Activated naive CD4-positive, alpha-beta T cell treated with anti-CD3 and anti-CD28 coated beads, Interleukin-2, amount 10 ng/mL, durations not matched to agents 7 days and 5 days (primary cell): ENCODE data around the gene RSBN1L.

Experiments used
- CTCF ChIA-PET: fragments of 350-600 bp; sonication (Branson Sonifier 250); formaldehyde crosslinking; loops from one replicate; lab custom pipeline; 2021; ENCODE audit warnings: antibody characterized with exemption; lab: Charles Lee
- DNase-seq: peaks from one replicate; pipeline ENCODE4 v3.0.0-alpha.2; 2020
- H3K27ac Mint-ChIP-seq: one replicate; pipeline ENCODE4 v1.8.0; 2021; ENCODE audit warnings: mild to moderate bottlenecking, moderate library complexity, mixed read lengths
- H3K27me3 Mint-ChIP-seq: one replicate; pipeline ENCODE4 v1.8.0; 2021; ENCODE audit warnings: mild to moderate bottlenecking, mixed read lengths
- H3K36me3 Mint-ChIP-seq: one replicate; pipeline ENCODE4 v1.8.0; 2021; ENCODE audit warnings: mixed read lengths
- H3K4me1 Mint-ChIP-seq: one replicate; pipeline ENCODE4 v1.8.0; 2021; ENCODE audit warnings: mixed read lengths
- H3K4me3 Mint-ChIP-seq: one replicate; pipeline ENCODE4 v1.8.0; 2021; ENCODE audit warnings: mild to moderate bottlenecking, moderate library complexity, mixed read lengths
- H3K9me3 Mint-ChIP-seq: one replicate; pipeline ENCODE4 v1.8.0; 2021; ENCODE audit warnings: mixed read lengths

The RSBN1L gene

GRCh38 chr7:77665161-77665560 lies 31.1 kb upstream of the RSBN1L start:
- Mint-ChIP-seq H3K27me3 (peaks cover 4% of the 10 kb centered on the region), H3K27ac (no peak overlapping the region), H3K9me3 (no peaks in the 10 kb centered on the region), H3K4me1 (no peaks in the 10 kb centered on the region), H3K36me3 (no peaks in the 10 kb centered on the region), H3K4me3 (no peak overlapping the region)
- CTCF ChIA-PET = interaction anchor here (1.5 kb wide), 1 partner anchor 9 kb away, joined by 6 read pairs; no protein-coding TSS in a partner anchor
- DNase-seq = no peak

DNA sequence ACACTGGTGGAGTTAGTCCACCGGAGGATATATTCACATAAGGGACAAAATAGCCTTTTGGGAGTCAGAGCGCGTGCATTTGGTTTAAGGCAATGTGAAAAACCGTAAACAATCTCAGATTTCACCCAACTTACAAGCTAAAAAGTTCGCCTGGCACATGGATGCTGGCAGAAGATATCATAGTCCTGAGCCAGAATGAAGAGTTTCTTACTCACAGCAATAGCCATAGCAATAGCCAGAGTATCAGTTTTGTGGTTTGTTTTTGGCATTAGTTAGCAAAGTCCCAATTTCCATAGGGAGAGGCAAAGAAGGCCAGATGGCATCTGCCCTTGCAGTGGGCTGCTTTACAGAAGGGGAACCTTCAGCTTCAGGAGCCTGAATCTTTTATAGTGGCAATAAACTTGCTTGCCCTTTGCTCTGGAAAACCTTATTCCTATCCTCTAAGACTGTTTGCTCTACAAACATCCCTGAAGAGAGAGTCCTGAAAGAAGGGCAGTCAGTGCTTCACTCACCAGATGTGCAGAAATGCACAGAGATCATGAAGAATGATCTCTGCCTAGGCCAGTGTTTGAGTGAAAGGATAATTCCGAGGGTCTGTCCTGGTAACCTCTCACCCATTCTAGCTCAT lies 28.7 kb upstream of the RSBN1L start:
- Mint-ChIP-seq H3K27ac (no peak overlapping the region), H3K4me1 (no peaks in the 10 kb centered on the region), H3K36me3 (no peaks in the 10 kb centered on the region), H3K4me3 (no peak overlapping the region), H3K27me3 (peaks cover 4% of the 10 kb centered on the region), H3K9me3 (no peaks in the 10 kb centered on the region)
- CTCF ChIA-PET = interaction anchor here (0.8 to 1.3 kb wide), 3 partner anchors 9 to 30 kb away, joined by 3 read pairs; no protein-coding TSS in a partner anchor
- no peak for DNase-seq

DNA sequence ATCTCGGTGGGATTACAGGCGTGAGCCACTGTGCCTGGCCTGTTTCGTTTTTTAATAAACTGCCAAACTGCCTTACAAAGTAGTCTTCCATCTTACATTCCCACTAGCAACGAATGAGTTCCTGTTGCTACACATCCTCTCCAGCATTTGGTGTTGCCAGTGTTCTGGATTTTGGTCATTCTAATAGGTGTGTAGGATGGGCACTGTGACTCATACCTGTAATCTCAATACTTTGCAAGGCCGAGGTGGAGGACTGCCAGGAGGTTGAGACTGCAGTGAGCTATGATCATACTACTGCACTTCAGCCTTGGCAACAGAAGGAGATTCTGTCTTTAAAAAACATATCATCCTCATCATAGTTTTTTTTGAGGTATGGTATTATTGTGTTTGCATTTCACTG lies 21.4 kb upstream of the RSBN1L start:
- H3K9me3 Mint-ChIP-seq = no peaks in the 10 kb centered on the region
- H3K36me3 Mint-ChIP-seq = peaks cover 2% of the 10 kb centered on the region
- CTCF ChIA-PET = interaction anchor here (1.1 to 2.1 kb wide), 3 partner anchors 23 to 85 kb away, joined by 3 to 7 read pairs (median 7); no protein-coding TSS in a partner anchor
- H3K27me3 Mint-ChIP-seq = no peaks in the 10 kb centered on the region
- H3K4me3 Mint-ChIP-seq = no peak overlapping the region
- no peak for DNase-seq
- no peak overlapping the region for H3K27ac Mint-ChIP-seq
- H3K4me1 Mint-ChIP-seq = no peaks in the 10 kb centered on the region

DNA sequence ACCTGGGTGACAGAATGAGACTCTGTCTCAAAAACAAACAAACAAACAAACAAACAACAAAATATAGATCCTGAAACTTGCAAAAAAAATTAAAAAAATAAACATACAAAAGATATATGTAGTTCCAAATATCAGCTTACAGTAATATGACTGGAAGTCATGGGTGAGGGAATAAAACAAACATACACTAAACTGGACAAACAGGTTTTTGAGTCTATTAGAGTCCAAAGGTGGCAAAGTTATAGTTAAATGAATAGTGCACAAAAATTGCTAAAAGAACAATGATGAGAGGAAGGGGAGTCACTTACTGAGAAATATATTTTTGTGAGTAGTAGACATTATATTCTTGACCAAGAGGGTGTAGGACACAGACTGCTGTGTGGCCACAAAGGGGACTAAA lies 16.7 kb upstream of the RSBN1L start:
- no peaks in the 10 kb centered on the region for H3K27me3 Mint-ChIP-seq
- no peaks in the 10 kb centered on the region for H3K9me3 Mint-ChIP-seq
- DNase-seq = no peak
- H3K36me3 Mint-ChIP-seq = peaks cover 14% of the 10 kb centered on the region
- no peaks in the 10 kb centered on the region for H3K4me1 Mint-ChIP-seq
- no peak overlapping the region for H3K4me3 Mint-ChIP-seq
- no peak overlapping the region for H3K27ac Mint-ChIP-seq
- CTCF ChIA-PET = no interaction called here

DNA sequence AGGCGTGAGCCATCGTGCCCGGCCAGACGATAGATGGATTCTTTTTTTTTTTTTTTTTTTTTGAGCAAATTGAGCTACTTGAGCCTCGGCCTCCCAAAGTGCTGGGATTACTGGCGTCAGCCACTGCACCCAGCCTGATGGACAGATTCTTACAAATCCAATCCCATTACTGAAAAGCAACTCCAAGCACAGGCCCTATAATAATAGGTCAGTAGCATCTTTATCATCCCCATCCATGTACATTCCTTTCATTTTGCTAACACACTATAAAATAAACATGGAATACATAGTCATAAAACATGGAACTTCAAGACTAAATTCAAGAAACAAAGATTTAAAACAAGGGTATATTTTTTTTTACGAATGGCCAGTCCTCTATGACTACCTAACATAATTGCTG lies 16.0 kb upstream of the RSBN1L start:
- Mint-ChIP-seq H3K4me3 (no peak overlapping the region), H3K27me3 (no peaks in the 10 kb centered on the region), H3K4me1 (peaks cover 3% of the 10 kb centered on the region), H3K9me3 (no peaks in the 10 kb centered on the region), H3K27ac (no peak overlapping the region), H3K36me3 (peaks cover 16% of the 10 kb centered on the region)
- CTCF ChIA-PET = no interaction called here
- DNase-seq = no peak

GRCh38 chr7:77684030-77684429 lies 12.2 kb upstream of the RSBN1L start:
- H3K4me1 Mint-ChIP-seq = peaks cover 27% of the 10 kb centered on the region
- no peak overlapping the region for H3K27ac Mint-ChIP-seq
- no peaks in the 10 kb centered on the region for H3K27me3 Mint-ChIP-seq
- H3K36me3 Mint-ChIP-seq = peaks cover 26% of the 10 kb centered on the region
- no peak for DNase-seq
- CTCF ChIA-PET = no interaction called here
- H3K4me3 Mint-ChIP-seq = no peak overlapping the region
- no peaks in the 10 kb centered on the region for H3K9me3 Mint-ChIP-seq

- CTCF ChIA-PET = no interaction called here
- Mint-ChIP-seq H3K36me3 (peaks cover 26% of the 10 kb centered on the region), H3K4me1 (peaks cover 28% of the 10 kb centered on the region), H3K9me3 (no peaks in the 10 kb centered on the region), H3K27ac (no peak overlapping the region), H3K4me3 (no peak overlapping the region), H3K27me3 (no peaks in the 10 kb centered on the region)
- DNase-seq = no peak
Measured at GRCh38 chr7:77685233-77685632, 11.0 kb upstream of the RSBN1L start.

- no peaks in the 10 kb centered on the region for H3K27me3 Mint-ChIP-seq
- peak overlapping the region; percentile 70 for H3K27ac Mint-ChIP-seq
- CTCF ChIA-PET = interaction anchor here (0.6 to 1.6 kb wide), 2 partner anchors 9 to 444 kb away, joined by 3 read pairs; no protein-coding TSS in a partner anchor
- H3K9me3 Mint-ChIP-seq = no peaks in the 10 kb centered on the region
- H3K4me1 Mint-ChIP-seq = peaks cover 32% of the 10 kb centered on the region
- DNase-seq = no peak
- H3K36me3 Mint-ChIP-seq = peaks cover 29% of the 10 kb centered on the region
- H3K4me3 Mint-ChIP-seq = peak overlapping the region; percentile 7
Measured at GRCh38 chr7:77687100-77687746, 9.0 kb upstream of the RSBN1L start.

DNA sequence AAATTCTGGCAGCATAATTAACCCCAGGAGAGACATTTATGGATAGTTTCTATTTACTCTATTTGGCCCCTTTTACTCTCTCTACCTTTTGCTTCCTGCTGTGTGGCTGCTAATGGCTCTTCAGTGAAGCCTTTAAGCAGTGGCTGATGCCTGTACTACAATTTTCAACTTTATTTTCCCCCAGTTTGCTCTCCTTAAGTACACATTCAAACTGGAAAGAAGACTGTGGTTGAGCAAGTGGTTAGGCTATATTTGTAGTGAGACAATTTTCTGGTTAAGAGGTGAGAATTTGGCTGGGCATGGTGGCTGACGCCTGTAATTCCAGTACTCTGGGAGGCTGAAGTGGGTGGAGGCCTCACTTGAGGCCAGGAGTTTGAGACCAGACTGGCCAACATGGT lies 8.5 kb upstream of the RSBN1L start:
- CTCF ChIA-PET = interaction anchor here (1.6 kb wide), 1 partner anchor 9 kb away, joined by 3 read pairs; no protein-coding TSS in a partner anchor
- Mint-ChIP-seq H3K27ac (peak overlapping the region; percentile 70), H3K27me3 (no peaks in the 10 kb centered on the region), H3K9me3 (no peaks in the 10 kb centered on the region), H3K4me3 (peak overlapping the region; percentile 7), H3K4me1 (peaks cover 35% of the 10 kb centered on the region), H3K36me3 (peaks cover 27% of the 10 kb centered on the region)
- DNase-seq = no peak

DNA sequence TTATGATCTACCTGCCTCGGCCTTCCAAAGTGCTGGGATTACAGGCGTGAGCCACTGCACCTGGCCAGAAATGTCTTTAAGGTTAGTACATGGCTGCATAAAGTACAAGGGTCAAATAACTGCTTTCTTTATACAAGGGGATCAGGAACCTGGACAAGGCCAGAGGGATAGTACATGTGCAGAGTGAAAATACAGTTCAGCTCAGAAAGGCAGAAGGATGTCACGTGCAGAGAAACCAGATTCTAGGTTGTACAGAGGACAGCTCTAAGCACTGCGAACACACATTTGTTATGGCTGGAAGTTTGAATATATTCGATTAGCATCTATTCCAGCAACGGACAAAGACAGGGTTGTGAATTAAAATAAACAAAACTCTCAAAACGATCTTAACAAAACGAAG lies 6.0 kb upstream of the RSBN1L start:
- no peak for DNase-seq
- no peak overlapping the region for H3K27ac Mint-ChIP-seq
- H3K4me3 Mint-ChIP-seq = no peak overlapping the region
- peaks cover 26% of the 10 kb centered on the region for H3K36me3 Mint-ChIP-seq
- peaks cover 47% of the 10 kb centered on the region for H3K4me1 Mint-ChIP-seq
- CTCF ChIA-PET = interaction anchor here (1.6 kb wide), 1 partner anchor 39 kb away, joined by 5 read pairs; no protein-coding TSS in a partner anchor
- H3K27me3 Mint-ChIP-seq = no peaks in the 10 kb centered on the region
- no peaks in the 10 kb centered on the region for H3K9me3 Mint-ChIP-seq

GRCh38 chr7:77691892-77692491 lies 4.3 kb upstream of the RSBN1L start:
- peaks cover 22% of the 10 kb centered on the region for H3K36me3 Mint-ChIP-seq
- DNase-seq = no peak
- H3K9me3 Mint-ChIP-seq = no peaks in the 10 kb centered on the region
- H3K27ac Mint-ChIP-seq = no peak overlapping the region
- H3K4me1 Mint-ChIP-seq = peaks cover 45% of the 10 kb centered on the region
- H3K27me3 Mint-ChIP-seq = no peaks in the 10 kb centered on the region
- H3K4me3 Mint-ChIP-seq = no peak overlapping the region
- CTCF ChIA-PET = interaction anchor here (0.6 kb wide), 1 partner anchor 65 kb away, joined by 3 read pairs; no protein-coding TSS in a partner anchor

DNA sequence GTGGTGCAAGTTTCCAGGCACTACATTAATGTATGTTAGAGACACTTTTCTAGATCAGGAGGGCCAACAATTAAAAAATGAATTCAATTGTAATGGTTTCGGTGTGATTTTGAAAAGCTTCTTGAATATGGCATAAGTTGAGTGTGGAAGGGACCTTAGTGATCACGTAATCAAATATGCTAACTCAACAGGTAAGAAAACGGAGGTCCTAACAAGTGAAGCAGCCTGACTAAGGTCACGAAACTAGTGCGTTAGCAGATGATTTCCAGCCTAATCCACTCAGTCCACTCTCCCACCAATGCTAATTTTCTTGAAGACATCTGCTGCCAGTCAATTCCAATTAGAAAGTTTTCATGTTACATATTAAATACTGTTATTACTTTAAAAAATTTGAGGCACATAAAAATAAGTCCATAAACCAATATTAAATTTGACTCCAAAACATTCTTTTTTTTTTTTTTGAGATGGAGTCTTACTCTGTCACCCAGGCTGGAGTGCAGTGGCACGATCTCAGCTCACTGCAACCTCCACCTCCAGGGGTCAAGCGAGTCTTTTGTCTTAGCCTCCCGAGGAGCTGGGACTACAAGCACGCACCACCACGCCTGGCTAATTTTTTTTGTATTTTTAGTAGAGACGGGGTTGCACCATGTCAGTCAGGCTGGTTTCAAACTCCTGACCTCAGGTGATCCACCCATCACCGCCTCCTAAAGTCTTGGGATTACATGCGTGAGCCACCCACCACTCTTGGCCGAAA lies 2.3 kb upstream of the RSBN1L start:
- DNase-seq = no peak
- CTCF ChIA-PET = no interaction called here
- no peaks in the 10 kb centered on the region for H3K27me3 Mint-ChIP-seq
- peak overlapping the region; percentile 59 for H3K4me3 Mint-ChIP-seq
- no peaks in the 10 kb centered on the region for H3K9me3 Mint-ChIP-seq
- peaks cover 20% of the 10 kb centered on the region for H3K36me3 Mint-ChIP-seq
- H3K27ac Mint-ChIP-seq = no peak overlapping the region
- peaks cover 42% of the 10 kb centered on the region for H3K4me1 Mint-ChIP-seq

GRCh38 chr7:77696643-77697534 lies 630 bp downstream of the RSBN1L start:
- no peaks in the 10 kb centered on the region for H3K27me3 Mint-ChIP-seq
- H3K9me3 Mint-ChIP-seq = no peaks in the 10 kb centered on the region
- CTCF ChIA-PET = interaction anchor here (0.6 to 1.5 kb wide), 7 partner anchors 8 to 323 kb away, joined by 3 to 4 read pairs (median 3); partner anchors contain the start of genes PHTF2 and TMEM60

More at GRCh38 chr7:77696643-77697534, 630 bp downstream of the RSBN1L start:
- DNase-seq = peak; percentile 71
- Mint-ChIP-seq H3K27ac (peak overlapping the region; percentile 97), H3K4me1 (peaks cover 59% of the 10 kb centered on the region), H3K36me3 (peaks cover 28% of the 10 kb centered on the region), H3K4me3 (peak overlapping the region; percentile 99)
